DND-41 (cell line): ENCODE data around the gene TBXT.
"Not testable (repeated sequence)": the region's sequence is repeated elsewhere in the genome, so short reads cannot be mapped to it uniquely, and the experiment has no call there.

ENCODE experiments used
- ATAC-seq: fragments of 200-7000 bp; cut with Tn5 transposase; 3 replicates; pipeline ENCODE4 v1.9.1; 2021; ENCODE audit warnings: low read depth; ENCODE audit not compliant: insufficient read depth
- DNase-seq: peaks from one replicate; pipeline ENCODE4 v3.0.0-alpha.2; 2020
- H2AFZ ChIP-seq: 2 replicates; pipeline ENCODE4 v1.6.0; 2012; ENCODE audit warnings: low read depth, low read length
- H3K27ac ChIP-seq: 2 replicates; pipeline ENCODE4 v1.5.1; 2012; ENCODE audit warnings: low read length, inconsistent platforms
- H3K27me3 ChIP-seq: fragments of 200-600 bp; sonication (generic); 2 replicates; pipeline ENCODE4 v1.6.0; 2012; ENCODE audit warnings: low read length, mild to moderate bottlenecking, inconsistent platforms; ENCODE audit not compliant: insufficient read depth, poor library complexity
- H3K36me3 ChIP-seq: 2 replicates; pipeline ENCODE4 v1.5.1; 2012; ENCODE audit warnings: low read length, inconsistent platforms; ENCODE audit not compliant: insufficient read depth
- H3K4me1 ChIP-seq: 2 replicates; pipeline ENCODE4 v1.5.1; 2012; ENCODE audit warnings: mild to moderate bottlenecking, low read length; ENCODE audit not compliant: insufficient read depth
- H3K4me2 ChIP-seq: 2 replicates; pipeline ENCODE4 v1.6.0; 2012; ENCODE audit warnings: mild to moderate bottlenecking, moderate library complexity, low read length, inconsistent platforms; ENCODE audit not compliant: insufficient read depth
- H3K4me3 ChIP-seq, 2 experiments: fragments of 200-600 bp in 1 of 2; shearing (Covaris generic) in 1 of 2; 2 replicates each; pipeline ENCODE4 v1.5.1; 2012 to 2016; ENCODE audit warnings: inconsistent platforms in 2 of 2, low read length in 2 of 2, mild to moderate bottlenecking in 2 of 2, low read depth in 1 of 2, moderate library complexity in 1 of 2
- H3K79me2 ChIP-seq: 2 replicates; pipeline ENCODE4 v1.6.0; 2012; ENCODE audit warnings: low read length, inconsistent platforms; ENCODE audit not compliant: insufficient read depth
- H3K9ac ChIP-seq: 2 replicates; pipeline ENCODE4 v1.6.0; 2012; ENCODE audit warnings: low read depth, mild to moderate bottlenecking, inconsistent platforms, low read length, moderate library complexity
- H3K9me3 ChIP-seq: 2 replicates; pipeline ENCODE4 v1.5.1; 2012; ENCODE audit warnings: low read length, moderate library complexity, mild to moderate bottlenecking, inconsistent platforms; ENCODE audit not compliant: insufficient read depth, severe bottlenecking
- H4K20me1 ChIP-seq: 2 replicates; pipeline ENCODE4 v1.6.0; 2012; ENCODE audit warnings: low read length; ENCODE audit not compliant: insufficient read depth
- EZH2 ChIP-seq: IDR thresholded peaks from 3 replicates; pipeline ENCODE4 v1.6.1; 2012; ENCODE audit warnings: borderline replicate concordance, low read depth, mild to moderate bottlenecking, moderate library complexity, low read length, inconsistent platforms; ENCODE audit not compliant: severe bottlenecking
- TF ChIP-seq, protein P1 (sequence below): IDR thresholded peaks from 2 replicates; pipeline ENCODE4 v1.5.1; 2012; ENCODE audit warnings: borderline replicate concordance, low read length, moderate library complexity, mild to moderate bottlenecking; ENCODE audit not compliant: poor library complexity, severe bottlenecking; ENCODE audit errors: extremely low read depth

TBXT gene

DNA sequence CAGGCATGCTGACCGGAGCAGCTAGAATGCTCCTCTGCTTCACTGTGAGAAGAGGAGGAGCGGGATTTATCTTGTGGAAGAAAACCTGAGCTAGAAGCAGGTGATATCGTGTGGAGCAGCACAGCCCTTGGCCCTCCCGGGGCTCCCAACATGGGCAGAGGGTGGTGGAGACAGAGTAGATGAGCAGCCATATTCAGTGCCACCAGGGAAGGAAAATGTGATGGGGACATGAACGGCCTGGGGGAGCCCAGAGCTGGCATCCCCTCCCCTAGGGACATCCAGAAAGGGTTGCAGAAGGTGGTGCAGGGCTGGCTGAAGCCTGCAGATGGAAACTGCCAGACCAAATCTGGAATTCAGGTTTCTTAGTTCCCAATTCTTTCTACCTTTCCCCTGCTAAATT lies 24.9 kb upstream of the TBXT start:
- no peak for ATAC-seq
- Histone ChIP-seq H3K4me2 (no peak overlapping the region), H3K27me3 (no peaks in the 10 kb centered on the region), H3K79me2 (no peaks in the 10 kb centered on the region), H3K4me3 (no peak overlapping the region), H3K36me3 (no peaks in the 10 kb centered on the region), H3K4me1 (no peaks in the 10 kb centered on the region), H4K20me1 (no peaks in the 10 kb centered on the region), H3K27ac (no peak overlapping the region), H2AFZ (no peak overlapping the region; the same call in 1 of the 2 replicates), H3K9ac (no peak overlapping the region), H3K9me3 (no peaks in the 10 kb centered on the region)
- DNase-seq: no peak
- no peak for TF ChIP-seq EZH2
- TF ChIP-seq, protein P1, sequence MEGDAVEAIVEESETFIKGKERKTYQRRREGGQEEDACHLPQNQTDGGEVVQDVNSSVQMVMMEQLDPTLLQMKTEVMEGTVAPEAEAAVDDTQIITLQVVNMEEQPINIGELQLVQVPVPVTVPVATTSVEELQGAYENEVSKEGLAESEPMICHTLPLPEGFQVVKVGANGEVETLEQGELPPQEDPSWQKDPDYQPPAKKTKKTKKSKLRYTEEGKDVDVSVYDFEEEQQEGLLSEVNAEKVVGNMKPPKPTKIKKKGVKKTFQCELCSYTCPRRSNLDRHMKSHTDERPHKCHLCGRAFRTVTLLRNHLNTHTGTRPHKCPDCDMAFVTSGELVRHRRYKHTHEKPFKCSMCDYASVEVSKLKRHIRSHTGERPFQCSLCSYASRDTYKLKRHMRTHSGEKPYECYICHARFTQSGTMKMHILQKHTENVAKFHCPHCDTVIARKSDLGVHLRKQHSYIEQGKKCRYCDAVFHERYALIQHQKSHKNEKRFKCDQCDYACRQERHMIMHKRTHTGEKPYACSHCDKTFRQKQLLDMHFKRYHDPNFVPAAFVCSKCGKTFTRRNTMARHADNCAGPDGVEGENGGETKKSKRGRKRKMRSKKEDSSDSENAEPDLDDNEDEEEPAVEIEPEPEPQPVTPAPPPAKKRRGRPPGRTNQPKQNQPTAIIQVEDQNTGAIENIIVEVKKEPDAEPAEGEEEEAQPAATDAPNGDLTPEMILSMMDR: no peak

DNA sequence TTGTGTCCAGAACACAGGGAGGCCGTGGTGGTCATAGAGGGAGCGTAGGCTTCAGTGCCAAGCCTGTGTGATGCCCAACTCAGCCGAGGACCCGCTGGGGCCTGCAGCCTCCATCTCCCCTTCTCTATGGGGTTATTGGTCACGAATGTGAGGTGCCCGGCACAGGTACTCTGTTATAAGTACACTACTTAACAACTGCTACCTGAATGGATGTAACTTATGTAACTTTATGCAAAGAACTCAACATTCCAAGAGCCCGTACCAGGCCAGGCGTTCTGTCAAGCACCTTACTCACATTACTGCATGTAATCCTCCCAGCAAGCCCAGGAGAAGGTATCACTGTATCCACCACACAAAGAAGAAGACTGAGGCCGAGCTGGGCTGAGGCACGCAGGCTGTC lies 24.5 kb upstream of the TBXT start:
- no peak for ATAC-seq
- TF ChIP-seq EZH2: no peak
- TF ChIP-seq, protein P1: no peak
- H3K9me3 ChIP-seq: no peaks in the 10 kb centered on the region
- H3K4me3 ChIP-seq: no peak overlapping the region
- no peak overlapping the region for H3K4me2 ChIP-seq
- H3K9ac ChIP-seq: no peak overlapping the region
- H2AFZ ChIP-seq: no peak overlapping the region; the same call in 1 of the 2 replicates
- no peak for DNase-seq
- H4K20me1 ChIP-seq: no peaks in the 10 kb centered on the region
- H3K27me3 ChIP-seq: no peaks in the 10 kb centered on the region
- H3K36me3 ChIP-seq: no peaks in the 10 kb centered on the region
- no peaks in the 10 kb centered on the region for H3K4me1 ChIP-seq
- H3K27ac ChIP-seq: no peak overlapping the region
- H3K79me2 ChIP-seq: no peaks in the 10 kb centered on the region

DNA sequence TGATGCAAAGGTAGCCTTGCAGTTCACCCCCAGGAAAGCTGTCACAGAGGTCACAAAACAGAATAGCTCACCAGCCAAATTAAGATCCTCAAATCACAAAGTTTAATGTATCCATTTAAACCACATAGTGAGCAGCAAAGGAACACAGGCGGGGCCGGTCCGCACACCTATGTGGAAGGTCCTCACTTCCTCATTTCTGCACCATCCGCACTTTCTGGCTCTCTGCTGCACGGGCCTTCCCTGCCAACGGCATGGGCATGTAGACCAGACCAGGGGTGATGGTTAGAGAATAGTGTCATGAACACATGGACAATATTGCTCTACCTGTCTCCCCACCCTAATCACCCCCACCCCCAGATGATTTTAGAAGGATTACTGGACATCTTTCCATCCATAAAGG lies 12.1 kb upstream of the TBXT start:
- no peak overlapping the region for H3K4me3 ChIP-seq
- H3K36me3 ChIP-seq: no peaks in the 10 kb centered on the region
- no peak overlapping the region for H3K4me2 ChIP-seq
- H3K27me3 ChIP-seq: no peaks in the 10 kb centered on the region
- ATAC-seq (no peak), DNase-seq (no peak)
- H3K27ac ChIP-seq: no peak overlapping the region
- no peak for TF ChIP-seq EZH2
- TF ChIP-seq, protein P1: no peak
- H3K9me3 ChIP-seq: no peaks in the 10 kb centered on the region
- H2AFZ ChIP-seq: no peak overlapping the region
- H4K20me1 ChIP-seq: no peaks in the 10 kb centered on the region
- no peaks in the 10 kb centered on the region for H3K79me2 ChIP-seq
- no peak overlapping the region for H3K9ac ChIP-seq
- H3K4me1 ChIP-seq: peaks cover under 1% of the 10 kb centered on the region; the same call in 1 of the 2 replicates

DNA sequence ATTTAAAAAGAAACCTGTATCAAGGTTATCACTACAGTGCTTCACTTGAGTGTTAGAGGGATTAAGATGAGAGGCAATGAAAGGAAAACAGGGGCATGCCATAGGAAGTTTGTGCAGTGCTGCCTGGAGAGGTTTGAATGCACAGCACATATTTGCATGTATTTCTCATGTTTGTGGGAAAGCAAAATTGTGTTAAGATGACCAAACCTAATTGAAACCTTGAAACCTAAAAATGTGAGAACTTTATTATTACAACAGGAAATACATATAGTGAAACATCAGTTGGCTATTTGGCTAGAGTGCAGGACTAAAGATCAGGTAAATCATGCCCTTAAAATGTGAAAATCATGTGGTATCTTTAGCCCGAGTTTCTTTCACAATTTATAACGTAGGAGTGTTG lies 8.5 kb upstream of the TBXT start:
- ATAC-seq: no peak
- Histone ChIP-seq H4K20me1 (no peaks in the 10 kb centered on the region), H3K27ac (no peak overlapping the region), H3K79me2 (no peaks in the 10 kb centered on the region), H3K4me1 (peaks cover 36% of the 10 kb centered on the region), H2AFZ (no peak overlapping the region), H3K9me3 (no peaks in the 10 kb centered on the region), H3K36me3 (no peaks in the 10 kb centered on the region), H3K4me2 (no peak overlapping the region), H3K9ac (no peak overlapping the region), H3K27me3 (no peaks in the 10 kb centered on the region), H3K4me3 (no peak overlapping the region)
- no peak for DNase-seq
- TF ChIP-seq EZH2: no peak
- TF ChIP-seq, protein P1: no peak

DNA sequence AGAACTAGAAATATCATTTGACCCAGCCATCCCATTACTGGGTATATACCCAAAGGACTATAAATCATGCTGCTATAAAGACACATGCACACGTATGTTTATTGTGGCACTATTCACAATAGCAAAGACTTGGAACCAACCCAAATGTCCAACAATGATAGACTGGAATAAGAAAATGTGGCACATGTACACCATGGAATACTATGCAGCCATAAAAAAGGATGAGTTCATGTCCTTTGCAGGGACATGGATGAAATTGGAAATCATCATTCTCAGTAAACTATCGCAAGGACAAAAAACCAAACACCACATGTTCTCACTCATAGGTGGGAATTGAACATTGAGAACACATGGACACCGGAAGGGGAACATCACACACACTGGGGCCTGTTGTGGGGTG lies 7.4 kb upstream of the TBXT start:
- peaks cover 41% of the 10 kb centered on the region for H3K4me1 ChIP-seq
- not testable (repeated sequence) for ATAC-seq, H3K27me3 ChIP-seq, H3K27ac ChIP-seq, DNase-seq, H4K20me1 ChIP-seq, H3K9me3 ChIP-seq, H3K9ac ChIP-seq, H3K4me3 ChIP-seq, H3K79me2 ChIP-seq, H2AFZ ChIP-seq, H3K36me3 ChIP-seq, H3K4me2 ChIP-seq
